DOHH2 (cell line): ENCODE measurements around the gene PGBD2.

Experiments
- EZH2phosphoT487 ChIP-seq: fragments of 200-600 bp; sonication (generic); IDR thresholded peaks from 2 replicates; pipeline ENCODE4 v1.6.1; 2017; ENCODE audit warnings: borderline replicate concordance, mild to moderate bottlenecking, antibody characterized with exemption, low read length, moderate library complexity, mixed read lengths
- TF ChIP-seq, protein P1 (sequence below): fragments of 200-600 bp; sonication (generic); IDR thresholded peaks from one replicate; pipeline ENCODE4 v1.5.1; 2014; ENCODE audit warnings: antibody characterized with exemption, mild to moderate bottlenecking, low read depth, low read length; ENCODE audit not compliant: poor library complexity, severe bottlenecking

DNA sequence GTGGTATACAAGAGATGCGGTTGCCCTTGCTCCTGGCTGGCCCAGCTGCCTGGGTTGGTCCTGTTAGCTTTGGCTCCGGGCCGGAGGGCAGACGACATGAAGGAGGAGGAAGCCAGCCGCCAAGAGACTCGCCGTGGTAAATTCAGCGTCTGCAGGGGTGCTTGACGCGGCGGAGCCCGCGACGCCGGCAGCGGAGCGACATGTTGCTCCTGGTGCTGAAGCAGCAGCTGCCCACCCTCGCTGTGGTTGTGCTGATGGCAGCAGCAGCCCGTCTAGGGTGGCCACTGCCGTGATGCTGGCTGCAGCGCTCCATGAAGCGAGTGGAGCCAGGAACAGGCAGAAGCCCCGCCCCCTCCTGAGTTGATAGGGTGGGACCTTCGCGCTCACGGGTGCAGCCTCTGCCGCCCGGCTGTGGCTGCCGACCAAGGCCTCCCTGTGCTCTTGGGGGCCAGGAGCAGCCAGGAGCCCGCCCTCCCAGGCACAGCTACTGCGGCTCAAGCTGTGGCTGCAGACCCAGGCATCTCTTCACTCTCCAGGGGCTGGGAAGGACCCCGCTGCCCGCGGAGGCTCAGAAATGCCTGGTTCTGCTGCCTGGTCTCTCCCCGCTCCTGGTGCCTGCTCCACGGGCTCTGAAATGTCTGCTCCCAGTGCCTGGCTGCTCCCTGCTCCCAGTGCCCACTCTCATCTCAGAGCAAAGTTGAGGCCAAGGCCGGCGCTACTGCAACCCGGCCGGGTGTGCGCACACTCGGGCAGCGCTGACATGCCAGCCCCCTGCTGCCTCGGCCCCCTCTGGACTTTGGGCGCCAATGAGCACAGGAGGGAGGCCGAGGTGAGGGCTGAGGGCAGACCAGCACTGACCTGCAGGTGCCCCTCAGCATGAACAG lies 42.8 kb upstream of the PGBD2 start:
- TF ChIP-seq, protein P1, sequence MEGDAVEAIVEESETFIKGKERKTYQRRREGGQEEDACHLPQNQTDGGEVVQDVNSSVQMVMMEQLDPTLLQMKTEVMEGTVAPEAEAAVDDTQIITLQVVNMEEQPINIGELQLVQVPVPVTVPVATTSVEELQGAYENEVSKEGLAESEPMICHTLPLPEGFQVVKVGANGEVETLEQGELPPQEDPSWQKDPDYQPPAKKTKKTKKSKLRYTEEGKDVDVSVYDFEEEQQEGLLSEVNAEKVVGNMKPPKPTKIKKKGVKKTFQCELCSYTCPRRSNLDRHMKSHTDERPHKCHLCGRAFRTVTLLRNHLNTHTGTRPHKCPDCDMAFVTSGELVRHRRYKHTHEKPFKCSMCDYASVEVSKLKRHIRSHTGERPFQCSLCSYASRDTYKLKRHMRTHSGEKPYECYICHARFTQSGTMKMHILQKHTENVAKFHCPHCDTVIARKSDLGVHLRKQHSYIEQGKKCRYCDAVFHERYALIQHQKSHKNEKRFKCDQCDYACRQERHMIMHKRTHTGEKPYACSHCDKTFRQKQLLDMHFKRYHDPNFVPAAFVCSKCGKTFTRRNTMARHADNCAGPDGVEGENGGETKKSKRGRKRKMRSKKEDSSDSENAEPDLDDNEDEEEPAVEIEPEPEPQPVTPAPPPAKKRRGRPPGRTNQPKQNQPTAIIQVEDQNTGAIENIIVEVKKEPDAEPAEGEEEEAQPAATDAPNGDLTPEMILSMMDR = no peak
- TF ChIP-seq EZH2phosphoT487 = no peak
